Endothelial cell of umbilical vein (primary cell): ENCODE data around the gene COL18A1. TPM values are rescaled to one million over a fixed set of nuclear protein-coding genes. Genes with fewer than 3 reads are reported as not detected.

Source experiments
- BruUV-seq: library from RNA; stranded (reverse); fragments of 400-500 nt; replicated peaks from 2 replicates; lab custom pipeline; 2021; lab: Mats Ljungman, UMichigan
- CTCF ChIA-PET: fragments of 300-600, 350-600 bp; sonication (Branson Sonifier 250); formaldehyde crosslinking; loops from one replicate; lab custom pipeline; 2021; ENCODE audit warnings: antibody characterized with exemption, inconsistent platforms; lab: Charles Lee
- POLR2A ChIA-PET: fragments of 300-600, 350-600 bp; sonication (Branson Sonifier 250); formaldehyde crosslinking; loops from one replicate; lab custom pipeline; 2021; ENCODE audit warnings: antibody characterized with exemption, inconsistent platforms; lab: Charles Lee
- DNase-seq: peaks from one replicate; pipeline ENCODE4 v3.0.0-alpha.2; 2011; ENCODE audit warnings: low read depth, low spot score
- FAIRE-seq: peaks from 2 replicates; lab custom pipeline; 2011; peaks lifted over from hg19 to GRCh38; lab: Jason Lieb, UNC
- H2AFZ ChIP-seq: 2 replicates; pipeline ENCODE4 v1.6.0; 2012; ENCODE audit warnings: low read depth, low read length, control low read depth, inconsistent platforms
- H3K27ac ChIP-seq: 2 replicates; pipeline ENCODE4 v1.5.1; 2011; ENCODE audit warnings: low read depth, mild to moderate bottlenecking, control low read depth, low read length, moderate library complexity; ENCODE audit not compliant: insufficient read depth
- H3K27me3 ChIP-seq, 2 experiments: 2 replicates each; pipeline versions ENCODE4 v1.6.0 to v1.6.1; 2011; ENCODE audit warnings: low read length in 2 of 2, mixed read lengths in 1 of 2; ENCODE audit not compliant: control insufficient read depth in 2 of 2, insufficient read depth in 2 of 2
- H3K36me3 ChIP-seq, 2 experiments: 2 replicates in 1 of 2; 3 replicates in 1 of 2; pipeline ENCODE4 v1.5.1; 2011; ENCODE audit warnings: low read length in 2 of 2, mild to moderate bottlenecking in 1 of 2, moderate library complexity in 1 of 2; ENCODE audit not compliant: control insufficient read depth in 2 of 2, insufficient read depth in 2 of 2; ENCODE audit errors: extremely low read depth in 1 of 2
- H3K4me1 ChIP-seq: 3 replicates; pipeline ENCODE4 v1.5.1; 2011; ENCODE audit warnings: mild to moderate bottlenecking, low read length; ENCODE audit not compliant: control insufficient read depth, insufficient read depth; ENCODE audit errors: extremely low read depth
- H3K4me2 ChIP-seq: 2 replicates; pipeline ENCODE4 v1.6.1; 2011; ENCODE audit warnings: low read length, control low read depth, mixed read lengths; ENCODE audit not compliant: insufficient read depth
- H3K4me3 ChIP-seq, 3 experiments: fragments of 200-600 bp in 1 of 3; sonication (generic), shearing (Covaris generic) in 1 of 3; replicated peaks in 1 of 3; 2 replicates each; pipeline ENCODE4 v1.5.1; 2011 to 2016; ENCODE audit warnings: control low read depth in 3 of 3, low read length in 3 of 3, mild to moderate bottlenecking in 2 of 3, inconsistent platforms in 1 of 3, low read depth in 1 of 3, moderate library complexity in 1 of 3; ENCODE audit not compliant: insufficient read depth in 1 of 3
- H3K79me2 ChIP-seq: 2 replicates; pipeline ENCODE4 v1.6.0; 2012; ENCODE audit warnings: low read length, inconsistent platforms; ENCODE audit not compliant: control insufficient read depth, insufficient read depth
- H3K9ac ChIP-seq: replicated peaks from 2 replicates; pipeline ENCODE3; 2011; ENCODE audit warnings: low read length, control low read depth; ENCODE audit not compliant: insufficient read depth; ENCODE audit errors: extremely low read depth
- H3K9me1 ChIP-seq: replicated peaks from 3 replicates; pipeline ENCODE4 v1.6.0; 2011; ENCODE audit warnings: mild to moderate bottlenecking, low read length; ENCODE audit not compliant: control insufficient read depth, insufficient read depth; ENCODE audit errors: extremely low read depth
- H3K9me3 ChIP-seq: replicated peaks from 2 replicates; pipeline ENCODE4 v1.5.1; 2012; ENCODE audit warnings: low read length, inconsistent platforms; ENCODE audit not compliant: control insufficient read depth, insufficient read depth
- H4K20me1 ChIP-seq: replicated peaks from 2 replicates; pipeline ENCODE3; 2011; ENCODE audit warnings: mild to moderate bottlenecking, low read length; ENCODE audit not compliant: control insufficient read depth, insufficient read depth; ENCODE audit errors: extremely low read depth
- CTCF ChIP-seq, 2 donors: IDR thresholded peaks; 1 replicate in 1 of 2; 2 replicates in 1 of 2; pipeline ENCODE4 v1.5.1; 2011; ENCODE audit warnings: low read length in 2 of 2, mild to moderate bottlenecking in 2 of 2, moderate library complexity in 2 of 2, control low read depth in 1 of 2, inconsistent platforms in 1 of 2, low read depth in 1 of 2; ENCODE audit not compliant: insufficient read depth in 1 of 2; ENCODE audit errors: extremely low read depth in 1 of 2
- GATA2 ChIP-seq: IDR thresholded peaks from 2 replicates; pipeline ENCODE4 v1.7.0; 2011; ENCODE audit warnings: low read depth, mild to moderate bottlenecking, moderate library complexity, mixed read lengths, low read length; ENCODE audit not compliant: insufficient read length, insufficient read depth
- JUN ChIP-seq: IDR thresholded peaks from 2 replicates; pipeline ENCODE4 v1.6.1; 2011; ENCODE audit warnings: borderline replicate concordance, low read depth; ENCODE audit not compliant: insufficient read length, insufficient read depth
- MAX ChIP-seq: IDR thresholded peaks from 2 replicates; pipeline ENCODE4 v1.6.1; 2011; ENCODE audit not compliant: insufficient read depth, insufficient read length
- MYC ChIP-seq: IDR thresholded peaks from one replicate; pipeline ENCODE4 v1.6.1; 2011; ENCODE audit warnings: mild to moderate bottlenecking, low read depth, low read length
- POLR2AphosphoS5 ChIP-seq: IDR thresholded peaks from 2 replicates; pipeline ENCODE4 v1.6.1; 2012; ENCODE audit warnings: low read depth, mild to moderate bottlenecking, control low read depth, low read length, moderate library complexity; ENCODE audit not compliant: insufficient read depth
- dilution Hi-C: fragments of 300-500 bp; cut with MboI; formaldehyde crosslinking; loops from one replicate; pipeline ENCODE4 v1.15.0; 2019; ENCODE audit warnings: low sequenced_read_pairs; ENCODE audit not compliant: extremely low pct_ligation_motif_present
- intact Hi-C: fragments of 100-400 bp; cut with micrococcal nuclease; formaldehyde crosslinking; loops from one replicate; pipeline ENCODE4 v1.10.0; 2022
- polyA plus RNA-seq, 4 experiments: library from polyadenylated mRNA; depleted of rRNA in 3 of 4; stranded (reverse) in 3 of 4; unstranded in 1 of 4; fragments of >200 nt; gene quantifications; 2 replicates each; pipeline versions ENCODE4 v1.2.1 to v1.2.3, GENCODE V29; 2011 to 2012; ENCODE audit warnings: missing spikeins in 1 of 4
- total RNA-seq: library from RNA; stranded (reverse); gene quantifications from 2 replicates; pipeline ENCODE4 v1.2.3, GENCODE V29; 2021

COL18A1 gene
- total and polyA plus RNA-seq, 2 donors (not counting 3 experiments of a cell fraction or from before 2014, with no cell fraction given) = 198 to 252 TPM

- Histone ChIP-seq H3K9ac (no peak overlapping the region), H2AFZ (no peak overlapping the region), H3K36me3 (peaks cover 0 to 11% of the 10 kb centered on the region in 2 experiments), H3K9me3 (no peaks in the 10 kb centered on the region), H3K4me3 (no peak overlapping the region), H3K79me2 (peaks cover 97% of the 10 kb centered on the region), H3K9me1 (no peaks in the 10 kb centered on the region), H3K4me2 (no peak overlapping the region), H3K4me1 (peaks cover 6% of the 10 kb centered on the region), H3K27me3 (no peaks in the 10 kb centered on the region), H3K27ac (no peak overlapping the region), H4K20me1 (peaks cover 3% of the 10 kb centered on the region)
- BruUV-seq = no TSS peak
- intact Hi-C loops = no loop called here
- DNase-seq (no peak), FAIRE-seq (no peak)
- ChIA-PET POLR2A (interaction anchor here (0.7 kb wide), 1 partner anchor 31 kb away, joined by 3 read pairs; no protein-coding TSS in a partner anchor), CTCF (interaction anchor here (1.2 kb wide), 1 partner anchor 120 kb away, joined by 6 read pairs; no protein-coding TSS in a partner anchor)
- TF ChIP-seq MAX (no peak), GATA2 (no peak), MYC (no peak)
- dilution Hi-C loops = no loop called here
Observed at GRCh38 chr21:45412491-45412890, 7.5 kb downstream of the COL18A1 start.

- H4K20me1 ChIP-seq = peaks cover 3% of the 10 kb centered on the region
- dilution Hi-C loops = no loop called here
- H2AFZ ChIP-seq = no peak overlapping the region
- TF ChIP-seq GATA2 = no peak
- no peak for TF ChIP-seq JUN
- TF ChIP-seq CTCF (IDR thresholded peaks at IDR 0.05; ENCODE audit: extremely low read depth in 1 of 2, insufficient read depth in 1 of 2, low read depth in 1 of 2, low read length in 2 of 2) = no peak
- no peak for TF ChIP-seq POLR2AphosphoS5
- TF ChIP-seq MAX = no peak
- TF ChIP-seq MYC = no peak
- FAIRE-seq (no peak), DNase-seq (no peak)
- no peak overlapping the region for H3K4me2 ChIP-seq
- no peak overlapping the region for H3K9ac ChIP-seq
- no peaks in the 10 kb centered on the region for H3K9me1 ChIP-seq
- ChIA-PET POLR2A (no interaction called here), CTCF (interaction anchor here (1.2 kb wide), 1 partner anchor 121 kb away, joined by 6 read pairs; no protein-coding TSS in a partner anchor)
- no TSS peak for BruUV-seq
- H3K27me3 ChIP-seq = no peaks in the 10 kb centered on the region
- H3K4me3 ChIP-seq = no peak overlapping the region
- peaks cover 6% of the 10 kb centered on the region for H3K4me1 ChIP-seq
- no peak overlapping the region for H3K27ac ChIP-seq
- intact Hi-C loops = no loop called here
- H3K36me3 ChIP-seq = peaks cover 0 to 10% of the 10 kb centered on the region in 2 experiments
- no peaks in the 10 kb centered on the region for H3K9me3 ChIP-seq
- H3K79me2 ChIP-seq = peaks cover 97% of the 10 kb centered on the region
Observed at GRCh38 chr21:45412909-45413611, 8.1 kb downstream of the COL18A1 start.
